AG20443 (cell line): Measurements from ENCODE around the gene CDC45.

Experiments
- DNase-seq: peaks from one replicate; pipeline ENCODE4 v3.0.0; 2012; ENCODE audit warnings: low spot score, mixed read lengths

Gene CDC45

GRCh38 chr22:19559956-19560355 is 80.2 kb downstream of the CDC45 start:
- DNase-seq = no peak

GRCh38 chr22:19565382-19566278 is 85.9 kb downstream of the CDC45 start:
- no peak for DNase-seq

DNA sequence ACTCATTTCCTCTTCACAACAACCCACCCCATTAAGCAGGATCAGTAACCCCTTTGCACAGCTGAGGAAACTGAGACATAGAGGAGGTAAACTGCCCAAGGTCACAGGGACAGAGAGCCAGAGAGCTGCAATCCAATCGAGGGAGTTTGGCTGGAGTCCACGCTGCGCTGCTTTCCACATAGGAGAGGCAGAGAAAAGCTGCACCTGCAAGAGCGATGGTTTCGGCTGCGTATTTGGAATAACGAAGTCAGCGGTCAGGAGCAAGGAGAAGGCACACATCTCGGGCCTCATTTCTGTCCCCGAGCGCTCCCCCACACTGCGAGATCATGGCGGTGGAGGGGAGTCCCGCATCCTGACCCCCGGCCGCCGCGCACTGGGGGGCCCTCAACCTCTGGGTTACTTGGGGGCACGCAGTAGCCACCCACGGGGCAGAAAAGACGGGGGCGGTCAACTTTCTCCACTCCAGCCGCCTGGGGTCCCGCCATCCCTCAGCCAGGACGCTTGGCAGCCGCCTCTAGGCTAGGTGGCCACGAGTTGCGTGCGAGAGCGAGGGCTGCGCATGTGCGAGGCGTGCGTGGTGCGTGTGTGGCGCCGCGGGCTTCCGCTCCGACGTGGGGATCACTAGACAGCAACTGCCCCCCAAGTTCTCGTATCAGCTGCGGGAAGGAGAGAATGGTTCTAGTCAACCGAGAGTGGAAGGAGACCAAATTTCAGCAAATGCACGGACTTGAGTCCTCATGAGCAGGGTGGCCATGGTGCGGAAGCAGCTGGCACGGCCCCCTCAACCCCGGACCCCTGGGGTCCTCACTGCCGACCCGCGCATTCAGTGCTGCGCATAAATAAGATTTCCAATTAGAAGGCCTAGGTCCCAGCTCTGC is 86.8 kb downstream of the CDC45 start:
- DNase-seq = no peak

DNA sequence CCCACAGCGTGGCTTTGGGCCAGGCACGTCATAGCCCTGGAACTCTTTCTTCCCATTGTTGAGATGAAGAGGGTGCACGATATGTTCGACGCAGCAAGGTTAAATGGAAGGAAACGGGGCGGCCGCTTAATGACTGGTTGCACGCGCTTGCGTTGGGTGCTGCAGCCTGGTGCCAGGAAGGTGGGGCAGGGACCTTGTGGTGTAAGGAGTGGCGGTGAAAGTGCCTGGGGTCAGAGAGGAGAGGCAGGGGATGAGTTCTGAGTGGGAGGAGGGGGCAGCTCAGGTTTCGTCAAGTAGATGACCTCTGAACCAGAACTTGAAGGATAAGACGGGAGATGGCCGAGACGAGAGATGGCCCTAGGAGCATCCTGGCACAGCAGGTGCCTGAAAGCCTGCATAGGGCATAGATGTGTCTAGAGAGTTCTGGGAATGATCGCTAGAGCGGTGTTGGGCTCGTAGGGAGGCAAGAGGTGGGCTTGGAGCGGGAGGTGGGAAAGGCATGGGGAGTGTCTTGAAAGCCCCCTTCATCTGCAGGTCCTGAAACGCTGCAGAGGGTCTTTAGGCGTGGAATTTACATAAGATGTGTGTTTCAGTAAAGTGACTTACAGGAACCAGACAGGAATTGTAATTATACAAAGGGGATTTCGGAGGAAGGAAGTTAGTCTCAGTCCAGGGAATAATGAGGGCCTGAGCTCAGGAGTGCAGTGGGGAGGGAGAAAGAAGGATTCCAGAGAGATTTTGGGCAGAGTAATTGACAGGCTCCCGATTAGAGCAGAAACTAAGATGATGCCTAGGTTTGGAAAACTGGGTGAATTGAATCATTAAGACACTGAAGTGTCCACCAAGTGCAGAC is 87.7 kb downstream of the CDC45 start:
- no peak for DNase-seq

GRCh38 chr22:19568337-19569275 is 88.9 kb downstream of the CDC45 start:
- peak; percentile 89 for DNase-seq

DNA sequence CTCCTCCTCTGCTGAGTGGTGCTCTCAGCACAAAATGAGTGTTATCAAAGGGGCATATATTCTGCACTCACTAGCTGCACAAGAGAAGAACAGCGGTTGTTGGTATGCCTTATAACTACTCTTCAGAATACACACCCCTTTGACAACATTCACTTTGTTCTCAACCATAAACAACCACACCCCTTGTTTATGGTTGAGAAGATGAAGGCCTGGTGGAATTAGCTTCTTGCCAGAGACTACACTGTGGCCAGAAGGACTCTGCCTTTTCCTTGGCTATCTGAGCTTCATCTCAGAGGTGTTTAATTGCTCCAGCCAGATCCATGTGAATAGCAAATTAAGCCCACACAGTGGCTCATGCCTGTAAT is 89.5 kb downstream of the CDC45 start:
- DNase-seq = no peak

- no peak for DNase-seq
Measured at GRCh38 chr22:19569976-19570375, 90.3 kb downstream of the CDC45 start.
